Sigmoid colon (tissue), 7 donors: ENCODE results near the gene LCE2D. TPM values are rescaled to one million over a fixed set of nuclear protein-coding genes. Genes with fewer than 3 reads are reported as not detected.

Experiments
- DNase-seq: peaks from one replicate; pipeline ENCODE4 v3.0.0-alpha.2; 2019
- H3K27ac ChIP-seq, 4 donors: fragments of 200-600 bp; sonication (generic); one replicate each; pipeline ENCODE4 v1.5.1; 2016 to 2019; ENCODE audit warnings: mild to moderate bottlenecking in 1 of 4
- H3K27me3 ChIP-seq, 3 donors: fragments of 200-600 bp; sonication (generic); one replicate each; pipeline ENCODE4 v1.5.1; 2019; ENCODE audit warnings: mild to moderate bottlenecking in 1 of 3
- H3K36me3 ChIP-seq, 4 donors: fragments of 200-600 bp; sonication (generic); one replicate each; pipeline ENCODE4 v1.5.1; 2016 to 2019
- H3K4me1 ChIP-seq, 4 donors: fragments of 200-600 bp; sonication (generic); one replicate each; pipeline ENCODE4 v1.5.1; 2017 to 2019
- H3K4me3 ChIP-seq, 4 donors: fragments of 200-600 bp; sonication (generic); one replicate each; pipeline ENCODE4 v1.5.1; 2017 to 2019; ENCODE audit warnings: mild to moderate bottlenecking in 2 of 4, moderate library complexity in 1 of 4
- H3K9me3 ChIP-seq, 4 donors: fragments of 200-600 bp in 3 of 4; sonication (generic) in 3 of 4; one replicate each; pipeline versions ENCODE4 v1.5.1 to v1.6.1; 2013 to 2019
- CTCF ChIP-seq, 4 experiments: fragments of 450-650 bp in 3 of 4; fragments of 200-600 bp in 1 of 4; IDR thresholded peaks; one replicate each; pipeline ENCODE4 v1.5.1; 2016 to 2019; ENCODE audit warnings: antibody characterized with exemption in 4 of 4, mild to moderate bottlenecking in 3 of 4, moderate library complexity in 2 of 4
- EP300 ChIP-seq, 4 donors: sonication (generic); formaldehyde crosslinking; IDR thresholded peaks; one replicate each; pipeline ENCODE4 v1.6.1; 2017; ENCODE audit warnings: antibody characterized with exemption in 4 of 4
- POLR2A ChIP-seq, 2 donors: fragments of 450-650 bp; IDR thresholded peaks; one replicate each; pipeline ENCODE4 v1.6.1; 2016; ENCODE audit warnings: antibody characterized with exemption in 2 of 2, mild to moderate bottlenecking in 2 of 2, moderate library complexity in 2 of 2
- POLR2AphosphoS5 ChIP-seq, 4 donors: sonication (generic); formaldehyde crosslinking; IDR thresholded peaks; one replicate each; pipeline ENCODE4 v1.6.1; 2017; ENCODE audit warnings: antibody characterized with exemption in 4 of 4
- WGBS, 2 donors: extraction: QIAGEN DNeasy Blood & Tissue Kit; methylation state at CpG; one replicate each; pipeline ENCODE4 v1.1.7; 2013; 5-methylcytosine and 5-hydroxymethylcytosine counted together
- intact Hi-C: fragments of 100-400 bp; cut with DNase I; formaldehyde crosslinking; loops from one replicate; pipeline ENCODE4 v1.15.1; 2023
- polyA plus RNA-seq, 3 donors: library from polyadenylated mRNA; stranded (reverse); fragments of 200-250 nt; gene quantifications; one replicate each; pipeline ENCODE4 v1.2.3, GENCODE V29; 2013
- total RNA-seq, 4 donors: library from RNA; depleted of rRNA; stranded (reverse); fragments of >200 nt; gene quantifications; one replicate each; pipeline ENCODE4 v1.1.0, GENCODE V29; 2016
- donor health status: healthy with polysubstance abuse.
- donor health status: Bipolar disorder and iron deficiency.
- donor health status: healthy.

The LCE2D gene
- total and polyA plus RNA-seq, 7 donors: not detected

GRCh38 chr1:152623203-152623844, 39.9 kb upstream of the LCE2D start:
- 20 to 25% methylated on average over 29 of the region's 29 CpGs for whole genome bisulfite sequencing, 2 donors
- peaks cover 0 to 6% (median 0%) of the 10 kb centered on the region in 3 donors for H3K27me3 ChIP-seq
- H3K4me3 ChIP-seq: no peak overlapping the region
- TF ChIP-seq POLR2A (IDR thresholded peaks at IDR 0.05) (no peak), POLR2AphosphoS5 (IDR thresholded peaks at IDR 0.05) (no peak), EP300 (IDR thresholded peaks at IDR 0.05) (no peak), CTCF (IDR thresholded peaks at IDR 0.05) (no peak)
- H3K4me1 ChIP-seq: no peaks in the 10 kb centered on the region
- intact Hi-C loops: loop anchor here (5.0 kb wide), 1 partner anchor 41 kb away; the partner anchor contains the start of gene LCE3D
- H3K9me3 ChIP-seq: peaks cover 0 to 10% (median 5%) of the 10 kb centered on the region in 4 donors
- no peak overlapping the region for H3K27ac ChIP-seq
- no peaks in the 10 kb centered on the region for H3K36me3 ChIP-seq
- DNase-seq: no peak

GRCh38 chr1:152626744-152627143, 36.4 kb upstream of the LCE2D start:
- H3K27ac ChIP-seq: no peak overlapping the region
- no peak for DNase-seq
- no peak overlapping the region for H3K4me3 ChIP-seq
- H3K4me1 ChIP-seq: no peaks in the 10 kb centered on the region
- no peak for TF ChIP-seq EP300 (IDR thresholded peaks at IDR 0.05)
- no peak for TF ChIP-seq POLR2A (IDR thresholded peaks at IDR 0.05)
- no peak for TF ChIP-seq CTCF (IDR thresholded peaks at IDR 0.05)
- TF ChIP-seq POLR2AphosphoS5 (IDR thresholded peaks at IDR 0.05): no peak
- peaks cover 0 to 6% (median 0%) of the 10 kb centered on the region in 3 donors for H3K27me3 ChIP-seq
- WGBS, 2 donors: 61 to 87% methylated on average over 1 of the region's 1 CpG
- no peaks in the 10 kb centered on the region for H3K9me3 ChIP-seq
- intact Hi-C loops: no loop called here
- no peaks in the 10 kb centered on the region for H3K36me3 ChIP-seq

DNA sequence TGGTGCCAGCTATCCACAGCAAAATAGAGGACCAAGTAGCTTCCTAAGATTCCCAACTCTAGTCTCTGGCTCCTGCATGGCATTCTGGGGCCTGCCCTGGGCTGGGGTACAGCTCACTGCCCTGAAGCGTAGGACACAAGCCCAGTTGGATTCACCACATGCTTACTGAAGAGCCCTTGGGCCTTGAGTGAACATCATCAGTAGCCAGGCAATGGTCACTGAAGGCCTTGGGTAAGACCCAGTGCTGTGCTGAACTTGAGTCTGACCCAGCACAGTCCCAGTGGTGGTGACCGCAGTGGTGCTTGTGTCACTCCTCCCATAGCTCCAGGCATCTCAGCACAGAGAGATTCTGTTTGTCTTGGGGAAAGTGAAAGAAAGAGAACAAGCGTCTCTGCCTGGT, 32.6 kb upstream of the LCE2D start:
- no peak for TF ChIP-seq POLR2A (IDR thresholded peaks at IDR 0.05)
- TF ChIP-seq CTCF (IDR thresholded peaks at IDR 0.05): no peak
- no peak for TF ChIP-seq POLR2AphosphoS5 (IDR thresholded peaks at IDR 0.05)
- no peak for TF ChIP-seq EP300 (IDR thresholded peaks at IDR 0.05)
- H3K9me3 ChIP-seq: no peaks in the 10 kb centered on the region
- no peaks in the 10 kb centered on the region for H3K4me1 ChIP-seq
- no peak overlapping the region for H3K27ac ChIP-seq
- intact Hi-C loops: no loop called here
- 91 to 93% methylated on average over 3 of the region's 3 CpGs for WGBS, 2 donors
- H3K4me3 ChIP-seq: no peak overlapping the region
- H3K36me3 ChIP-seq: no peaks in the 10 kb centered on the region
- no peak for DNase-seq
- no peaks in the 10 kb centered on the region for H3K27me3 ChIP-seq

DNA sequence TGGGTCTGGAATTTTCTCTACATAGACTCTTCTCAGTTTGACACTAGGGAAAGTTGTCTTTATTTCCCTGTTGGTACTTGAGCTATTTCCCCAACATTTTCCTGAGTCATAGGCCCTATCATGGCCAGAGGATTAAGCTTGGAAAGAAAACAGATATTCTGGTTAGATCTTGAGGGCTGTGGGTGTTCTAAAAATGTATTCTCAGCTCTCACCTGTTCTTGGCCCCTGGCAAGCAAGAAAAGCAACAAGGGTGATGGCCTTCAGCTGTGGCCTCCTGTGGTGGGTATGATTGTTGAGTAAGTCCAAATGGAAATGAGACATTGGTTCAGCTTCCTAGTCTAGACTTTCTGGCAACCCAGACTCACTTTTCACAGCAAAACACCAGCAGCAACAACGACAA, 22.8 kb upstream of the LCE2D start:
- Histone ChIP-seq H3K36me3 (no peaks in the 10 kb centered on the region), H3K27ac (no peak overlapping the region), H3K9me3 (peaks cover 0 to 3% (median 0%) of the 10 kb centered on the region in 4 donors), H3K4me1 (no peaks in the 10 kb centered on the region), H3K4me3 (no peak overlapping the region), H3K27me3 (no peaks in the 10 kb centered on the region)
- intact Hi-C loops: no loop called here
- TF ChIP-seq POLR2A (IDR thresholded peaks at IDR 0.05): no peak
- no peak for TF ChIP-seq EP300 (IDR thresholded peaks at IDR 0.05)
- TF ChIP-seq POLR2AphosphoS5 (IDR thresholded peaks at IDR 0.05): no peak
- no peak for TF ChIP-seq CTCF (IDR thresholded peaks at IDR 0.05)
- no peak for DNase-seq
- 78 to 85% methylated on average over 1 of the region's 1 CpG for WGBS, 2 donors

GRCh38 chr1:152643945-152644344, 19.2 kb upstream of the LCE2D start:
- TF ChIP-seq POLR2A (IDR thresholded peaks at IDR 0.05): no peak
- TF ChIP-seq CTCF (IDR thresholded peaks at IDR 0.05): no peak
- WGBS, 2 donors: 41 to 58% methylated on average over 3 of the region's 3 CpGs
- H3K4me3 ChIP-seq: no peak overlapping the region
- no peaks in the 10 kb centered on the region for H3K9me3 ChIP-seq
- no peaks in the 10 kb centered on the region for H3K36me3 ChIP-seq
- no peak overlapping the region for H3K27ac ChIP-seq
- no peaks in the 10 kb centered on the region for H3K27me3 ChIP-seq
- H3K4me1 ChIP-seq: no peaks in the 10 kb centered on the region
- intact Hi-C loops: no loop called here
- no peak for DNase-seq
